NCI-H1436 (cell line): Measurements from ENCODE around the gene MIF4GD.
"Not testable (repeated sequence)": the region's sequence is repeated elsewhere in the genome, so short reads cannot be mapped to it uniquely, and the experiment has no call there.

Source experiments
- DNase-seq: peaks from one replicate; lab custom pipeline; 2025; lab: John Stamatoyannopoulos, UW

MIF4GD gene

GRCh38 chr17:75260641-75261335 is 10.2 kb downstream of the MIF4GD start:
- DNase-seq = no peak

GRCh38 chr17:75257228-75257627 is 13.8 kb downstream of the MIF4GD start:
- DNase-seq = not testable (repeated sequence)

- not testable (repeated sequence) for DNase-seq
Measured at GRCh38 chr17:75255954-75256698, 14.9 kb downstream of the MIF4GD start.

GRCh38 chr17:75252039-75252816 is 18.8 kb downstream of the MIF4GD start:
- DNase-seq = no peak

GRCh38 chr17:75250009-75250471 is 21.0 kb downstream of the MIF4GD start:
- DNase-seq = no peak

- DNase-seq = no peak
Measured at GRCh38 chr17:75249564-75249963, 21.5 kb downstream of the MIF4GD start.

- no peak for DNase-seq
Measured at GRCh38 chr17:75246404-75246803, 24.6 kb downstream of the MIF4GD start.

- DNase-seq = no peak
Measured at GRCh38 chr17:75245011-75245410, 26.0 kb downstream of the MIF4GD start.

- DNase-seq = no peak
Measured at GRCh38 chr17:75244133-75244866, 26.7 kb downstream of the MIF4GD start.

GRCh38 chr17:75242461-75243042 is 28.5 kb downstream of the MIF4GD start:
- no peak for DNase-seq

- DNase-seq = no peak
Measured at GRCh38 chr17:75241996-75242460, 29.0 kb downstream of the MIF4GD start.

- DNase-seq = no peak
Measured at GRCh38 chr17:75241502-75241901, 29.5 kb downstream of the MIF4GD start.

GRCh38 chr17:75241143-75241430 is 29.9 kb downstream of the MIF4GD start:
- no peak for DNase-seq

- DNase-seq = peak; percentile 88
Measured at GRCh38 chr17:75240394-75241142, 30.5 kb downstream of the MIF4GD start.

- no peak for DNase-seq
Measured at GRCh38 chr17:75239778-75240393, 31.1 kb downstream of the MIF4GD start.

GRCh38 chr17:75239214-75239613 is 31.8 kb downstream of the MIF4GD start:
- DNase-seq = no peak

GRCh38 chr17:75238684-75239191 is 32.3 kb downstream of the MIF4GD start:
- DNase-seq = peak; percentile 62

- DNase-seq = no peak
Measured at GRCh38 chr17:75238020-75238580, 32.9 kb downstream of the MIF4GD start.

GRCh38 chr17:75237100-75238014 is 33.7 kb downstream of the MIF4GD start:
- DNase-seq = no peak
